ENCODE measurements around the gene SCYGR4. TPM values are rescaled to one million over a fixed set of nuclear protein-coding genes. Genes with fewer than 3 reads are reported as not detected.
"Not testable (repeated sequence)": the region's sequence is repeated elsewhere in the genome, so short reads cannot be mapped to it uniquely, and the experiment has no call there.

Gene SCYGR4
- total RNA-seq, 4 donors from 2014 or later = not detected

DNA sequence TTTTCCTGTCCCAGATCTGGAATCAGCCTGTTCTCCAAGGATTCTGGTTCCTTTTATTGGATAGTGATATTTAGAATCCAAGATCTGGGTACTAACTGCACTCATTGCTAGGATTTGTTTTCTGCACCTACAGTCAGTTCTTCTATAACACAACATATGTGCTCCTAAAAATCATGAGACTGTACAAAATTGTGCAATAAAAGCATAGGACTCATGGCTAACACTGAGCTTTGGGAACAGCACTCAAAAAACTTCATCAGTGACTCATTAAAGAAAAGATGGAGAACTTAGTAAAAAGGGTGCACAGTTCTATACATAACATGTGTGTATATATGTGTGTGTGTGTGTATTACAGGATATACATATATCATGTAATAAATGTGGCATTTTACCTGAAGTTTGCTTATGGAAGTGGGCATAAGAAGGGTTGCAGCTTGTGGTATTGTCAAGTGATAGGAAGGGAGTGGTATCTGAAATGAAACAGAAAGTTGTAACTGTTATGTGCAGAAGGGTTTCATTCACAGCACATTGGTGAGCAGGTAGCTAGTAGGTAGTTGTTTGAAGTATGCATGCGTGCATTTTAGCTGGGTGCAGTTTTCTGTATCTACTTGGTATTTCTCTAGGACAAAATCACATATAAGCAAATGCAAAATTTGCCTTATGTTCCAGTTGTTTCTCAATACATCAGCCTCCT is 24.5 kb upstream of the SCYGR4 start:
- H3K27ac ChIP-seq = no peak overlapping the region
- H3K9me3 ChIP-seq = no peaks in the 10 kb centered on the region
- H3K4me3 ChIP-seq = no peak overlapping the region
- TF ChIP-seq POLR2A (IDR thresholded peaks at IDR 0.05) = no peak
- TF ChIP-seq, protein P1, sequence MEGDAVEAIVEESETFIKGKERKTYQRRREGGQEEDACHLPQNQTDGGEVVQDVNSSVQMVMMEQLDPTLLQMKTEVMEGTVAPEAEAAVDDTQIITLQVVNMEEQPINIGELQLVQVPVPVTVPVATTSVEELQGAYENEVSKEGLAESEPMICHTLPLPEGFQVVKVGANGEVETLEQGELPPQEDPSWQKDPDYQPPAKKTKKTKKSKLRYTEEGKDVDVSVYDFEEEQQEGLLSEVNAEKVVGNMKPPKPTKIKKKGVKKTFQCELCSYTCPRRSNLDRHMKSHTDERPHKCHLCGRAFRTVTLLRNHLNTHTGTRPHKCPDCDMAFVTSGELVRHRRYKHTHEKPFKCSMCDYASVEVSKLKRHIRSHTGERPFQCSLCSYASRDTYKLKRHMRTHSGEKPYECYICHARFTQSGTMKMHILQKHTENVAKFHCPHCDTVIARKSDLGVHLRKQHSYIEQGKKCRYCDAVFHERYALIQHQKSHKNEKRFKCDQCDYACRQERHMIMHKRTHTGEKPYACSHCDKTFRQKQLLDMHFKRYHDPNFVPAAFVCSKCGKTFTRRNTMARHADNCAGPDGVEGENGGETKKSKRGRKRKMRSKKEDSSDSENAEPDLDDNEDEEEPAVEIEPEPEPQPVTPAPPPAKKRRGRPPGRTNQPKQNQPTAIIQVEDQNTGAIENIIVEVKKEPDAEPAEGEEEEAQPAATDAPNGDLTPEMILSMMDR (IDR thresholded peaks at IDR 0.05 in 4 of 5, conservative IDR thresholded peaks at IDR 0.05 in 1 of 5) = no peak
- ATAC-seq (no peak), DNase-seq (no peak)
- H3K4me1 ChIP-seq = no peaks in the 10 kb centered on the region
- H3K36me3 ChIP-seq = no peaks in the 10 kb centered on the region
- intact Hi-C loops (cut with DNase I; ENCODE audit: low total_unique reads) (no loop called here), in situ Hi-C loops (cut with MboI; ENCODE audit: low sequenced_read_pairs in 4 of 4) (no loop called here)
- H3K27me3 ChIP-seq = no peaks in the 10 kb centered on the region

DNA sequence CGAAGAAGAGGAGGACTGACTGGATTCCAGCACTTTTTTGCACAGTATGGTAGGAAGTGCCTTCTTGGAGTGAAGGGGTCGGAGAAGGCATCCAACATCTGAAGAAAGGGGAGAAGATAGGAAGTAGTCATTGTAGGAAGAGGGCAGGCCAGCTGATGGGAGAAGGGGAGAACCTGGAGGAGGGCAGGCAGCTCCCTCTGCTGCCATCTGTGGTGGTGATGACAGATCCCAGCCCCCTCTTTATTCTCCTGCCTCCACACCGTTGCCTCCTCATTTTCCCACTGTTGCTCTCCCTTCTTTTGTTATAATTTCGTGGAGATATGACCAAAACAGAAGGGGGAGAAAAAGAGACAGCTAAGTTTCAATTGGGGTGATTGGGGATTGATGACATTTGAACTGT is 21.5 kb upstream of the SCYGR4 start:
- no peaks in the 10 kb centered on the region for H3K36me3 ChIP-seq
- no peaks in the 10 kb centered on the region for H3K27me3 ChIP-seq
- no peaks in the 10 kb centered on the region for H3K4me1 ChIP-seq
- H3K4me3 ChIP-seq = no peak overlapping the region
- intact Hi-C loops (cut with DNase I; ENCODE audit: low total_unique reads) = no loop called here
- no peaks in the 10 kb centered on the region for H3K9me3 ChIP-seq
- in situ Hi-C loops (cut with MboI; ENCODE audit: low sequenced_read_pairs in 4 of 4) = no loop called here
- no peak for DNase-seq
- no peak for ATAC-seq
- no peak overlapping the region for H3K27ac ChIP-seq
- TF ChIP-seq, protein P1 (IDR thresholded peaks at IDR 0.05 in 4 of 5, conservative IDR thresholded peaks at IDR 0.05 in 1 of 5) = no peak
- no peak for TF ChIP-seq POLR2A (IDR thresholded peaks at IDR 0.05)

DNA sequence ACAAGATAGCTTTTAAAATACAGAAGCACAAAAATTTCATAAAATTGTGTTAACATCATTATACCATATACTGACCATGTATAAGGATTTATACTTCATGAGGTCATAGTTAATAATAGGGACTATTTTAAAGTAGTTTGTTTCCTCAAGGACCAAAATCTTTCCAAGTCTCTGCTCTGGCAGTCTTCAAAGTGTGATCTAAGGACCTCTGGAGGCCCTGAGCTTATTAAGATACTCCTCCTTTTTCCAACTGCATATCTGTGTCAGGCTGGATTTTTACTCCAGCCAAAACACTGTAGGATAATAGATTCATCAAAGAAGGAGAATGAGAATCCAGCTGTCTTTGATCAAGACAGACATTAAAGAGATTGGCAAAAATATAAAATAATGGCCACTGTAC is 20.3 kb upstream of the SCYGR4 start:
- intact Hi-C loops (cut with DNase I; ENCODE audit: low total_unique reads) (no loop called here), in situ Hi-C loops (cut with MboI; ENCODE audit: low sequenced_read_pairs in 4 of 4) (no loop called here)
- no peak overlapping the region for H3K4me3 ChIP-seq
- no peaks in the 10 kb centered on the region for H3K9me3 ChIP-seq
- no peak overlapping the region for H3K27ac ChIP-seq
- no peaks in the 10 kb centered on the region for H3K27me3 ChIP-seq
- H3K36me3 ChIP-seq = no peaks in the 10 kb centered on the region
- no peak for ATAC-seq
- no peak for DNase-seq
- TF ChIP-seq POLR2A (IDR thresholded peaks at IDR 0.05) = no peak
- TF ChIP-seq, protein P1 (IDR thresholded peaks at IDR 0.05 in 4 of 5, conservative IDR thresholded peaks at IDR 0.05 in 1 of 5) = no peak
- H3K4me1 ChIP-seq = no peaks in the 10 kb centered on the region

DNA sequence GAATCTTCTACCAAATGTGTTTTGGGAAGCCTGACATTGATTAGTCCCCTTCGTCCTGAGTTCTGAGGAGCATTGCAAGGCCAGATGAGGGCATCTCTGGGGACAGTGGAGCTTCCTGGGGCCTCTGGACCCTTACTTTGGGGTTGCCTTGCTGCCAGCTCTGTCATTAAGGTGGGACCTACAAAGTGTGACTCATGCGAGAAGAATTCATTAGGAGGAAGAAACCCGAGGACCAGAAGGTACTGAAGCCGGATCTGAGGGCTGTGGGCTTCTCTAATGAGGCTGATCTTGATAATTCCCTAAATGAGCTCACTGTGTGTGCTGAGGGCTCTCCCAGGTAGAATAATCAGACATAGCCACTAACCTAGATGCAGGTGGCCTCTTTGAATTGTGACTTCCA is 19.3 kb upstream of the SCYGR4 start:
- DNase-seq (no peak), ATAC-seq (no peak)
- Histone ChIP-seq H3K9me3 (no peaks in the 10 kb centered on the region), H3K27me3 (no peaks in the 10 kb centered on the region), H3K36me3 (no peaks in the 10 kb centered on the region), H3K27ac (no peak overlapping the region), H3K4me3 (no peak overlapping the region), H3K4me1 (no peaks in the 10 kb centered on the region)
- in situ Hi-C loops (cut with MboI; ENCODE audit: low sequenced_read_pairs in 4 of 4) (no loop called here), intact Hi-C loops (cut with DNase I; ENCODE audit: low total_unique reads) (no loop called here)
- no peak for TF ChIP-seq POLR2A (IDR thresholded peaks at IDR 0.05)
- TF ChIP-seq, protein P1 (IDR thresholded peaks at IDR 0.05 in 4 of 5, conservative IDR thresholded peaks at IDR 0.05 in 1 of 5) = no peak

DNA sequence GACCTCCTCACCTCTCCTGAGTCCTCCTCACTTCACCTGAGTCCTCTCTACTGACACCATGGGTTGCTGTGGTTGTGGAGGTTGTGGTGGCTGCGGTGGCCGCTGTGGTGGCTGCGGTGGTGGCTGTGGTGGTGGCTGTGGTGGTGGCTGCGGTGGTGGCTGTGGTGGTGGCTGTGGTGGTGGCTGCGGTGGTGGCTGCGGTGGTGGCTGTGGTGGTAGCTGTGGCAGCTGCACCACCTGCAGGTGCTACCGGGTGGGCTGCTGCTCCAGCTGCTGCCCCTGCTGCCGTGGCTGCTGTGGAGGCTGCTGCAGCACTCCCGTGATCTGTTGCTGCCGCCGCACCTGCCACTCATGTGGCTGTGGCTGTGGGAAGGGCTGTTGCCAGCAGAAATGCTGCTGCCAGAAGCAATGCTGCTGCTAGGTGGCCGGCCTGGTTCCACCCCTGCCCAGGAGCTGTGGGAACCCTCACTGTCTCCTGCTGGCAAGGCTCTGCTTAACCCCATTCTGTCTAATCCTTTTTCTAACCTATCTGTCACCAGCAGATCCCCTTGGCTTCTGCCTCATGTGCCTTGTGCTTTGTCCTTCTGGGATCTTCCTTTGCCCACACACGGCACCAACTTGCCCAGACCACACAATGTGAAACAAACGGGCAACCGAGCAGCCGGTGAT is 18.3 kb upstream of the SCYGR4 start, which contains the start of gene SCYGR2:
SCYGR2 (plus strand) TSS at position 59 of the 669 bp plus-strand sequence; CDS start at position 59, 0 bp downstream.
- ATAC-seq; intact Hi-C loops (cut with DNase I; ENCODE audit: low total_unique reads): not testable (repeated sequence)

More for the DNA sequence above, 18.3 kb upstream of the SCYGR4 start, which contains the start of gene SCYGR2:
- H3K4me3 ChIP-seq; H3K4me1 ChIP-seq; in situ Hi-C loops (cut with MboI; ENCODE audit: low sequenced_read_pairs in 4 of 4); H3K27me3 ChIP-seq; DNase-seq; H3K36me3 ChIP-seq; H3K27ac ChIP-seq; H3K9me3 ChIP-seq: not testable (repeated sequence)
